ENCODE results near the gene RHOJ.

RHOJ gene

GRCh38 chr14:63283884-63284248, 79.6 kb downstream of the RHOJ start:
- DNase-seq (ENCODE audit: insufficient read length, low spot score), result no peak
- no peak for FAIRE-seq
- TF ChIP-seq PAX5 (IDR thresholded peaks at IDR 0.05; ENCODE audit: insufficient read depth, low read length, severe bottlenecking), result no peak
- TF ChIP-seq TAF1 (IDR thresholded peaks at IDR 0.05; ENCODE audit: low read depth, low read length), result no peak
- no peak for TF ChIP-seq POU2F2 (IDR thresholded peaks at IDR 0.05; ENCODE audit: low read depth, low read length)
- TF ChIP-seq POLR2A (IDR thresholded peaks at IDR 0.05; ENCODE audit: low read depth, low read length), result no peak
- no peak for TF ChIP-seq POLR2AphosphoS5 (IDR thresholded peaks at IDR 0.05; ENCODE audit: low read depth, low read length)
- no peak for TF ChIP-seq SPI1 (IDR thresholded peaks at IDR 0.05; ENCODE audit: low read depth, low read length)

- FAIRE-seq (no peak), DNase-seq (ENCODE audit: insufficient read length, low spot score) (no peak)
- TF ChIP-seq PAX5 (IDR thresholded peaks at IDR 0.05; ENCODE audit: insufficient read depth, low read length, severe bottlenecking) (no peak), POU2F2 (IDR thresholded peaks at IDR 0.05; ENCODE audit: low read depth, low read length) (no peak)
These were observed 81.8 kb downstream of the RHOJ start for GRCh38 chr14:63286071-63286470.

- FAIRE-seq (no peak), DNase-seq (ENCODE audit: insufficient read length, low spot score) (no peak)
- TF ChIP-seq SPI1 (IDR thresholded peaks at IDR 0.05; ENCODE audit: low read depth, low read length) (no peak), PAX5 (IDR thresholded peaks at IDR 0.05; ENCODE audit: insufficient read depth, low read length, severe bottlenecking) (no peak), POLR2AphosphoS5 (IDR thresholded peaks at IDR 0.05; ENCODE audit: low read depth, low read length) (no peak)
These were observed 83.6 kb downstream of the RHOJ start for GRCh38 chr14:63287666-63288483.

- TF ChIP-seq PAX5 (IDR thresholded peaks at IDR 0.05; ENCODE audit: insufficient read depth, low read length, severe bottlenecking) (no peak), SPI1 (IDR thresholded peaks at IDR 0.05; ENCODE audit: low read depth, low read length) (no peak), TAF1 (IDR thresholded peaks at IDR 0.05; ENCODE audit: low read depth, low read length) (no peak), POLR2A (IDR thresholded peaks at IDR 0.05; ENCODE audit: low read depth, low read length) (no peak), POU2F2 (IDR thresholded peaks at IDR 0.05; ENCODE audit: low read depth, low read length) (no peak), POLR2AphosphoS5 (IDR thresholded peaks at IDR 0.05; ENCODE audit: low read depth, low read length) (no peak)
- no peak for DNase-seq (ENCODE audit: insufficient read length, low spot score)
- FAIRE-seq, result no peak
These were observed 84.6 kb downstream of the RHOJ start for GRCh38 chr14:63288853-63289252.

GRCh38 chr14:63290741-63291430, 86.6 kb downstream of the RHOJ start:
- DNase-seq (ENCODE audit: insufficient read length, low spot score) (no peak), FAIRE-seq (no peak)
- TF ChIP-seq SPI1 (IDR thresholded peaks at IDR 0.05; ENCODE audit: low read depth, low read length) (no peak), PAX5 (IDR thresholded peaks at IDR 0.05; ENCODE audit: insufficient read depth, low read length, severe bottlenecking) (no peak), TAF1 (IDR thresholded peaks at IDR 0.05; ENCODE audit: low read depth, low read length) (no peak), POLR2A (IDR thresholded peaks at IDR 0.05; ENCODE audit: low read depth, low read length) (no peak)

GRCh38 chr14:63292805-63293204, 88.6 kb downstream of the RHOJ start:
- no peak for FAIRE-seq

GRCh38 chr14:63295231-63295685, 91.0 kb downstream of the RHOJ start:
- no peak for TF ChIP-seq PAX5 (IDR thresholded peaks at IDR 0.05; ENCODE audit: insufficient read depth, low read length, severe bottlenecking)
- no peak for TF ChIP-seq POLR2AphosphoS5 (IDR thresholded peaks at IDR 0.05; ENCODE audit: low read depth, low read length)
- TF ChIP-seq TAF1 (IDR thresholded peaks at IDR 0.05; ENCODE audit: low read depth, low read length), result no peak
- TF ChIP-seq POU2F2 (IDR thresholded peaks at IDR 0.05; ENCODE audit: low read depth, low read length), result no peak
- TF ChIP-seq POLR2A (IDR thresholded peaks at IDR 0.05; ENCODE audit: low read depth, low read length), result no peak
- no peak for TF ChIP-seq SPI1 (IDR thresholded peaks at IDR 0.05; ENCODE audit: low read depth, low read length)
- FAIRE-seq (no peak), DNase-seq (ENCODE audit: insufficient read length, low spot score) (no peak)

More at GRCh38 chr14:63292805-63293204, 88.6 kb downstream of the RHOJ start:
- DNase-seq (ENCODE audit: insufficient read length, low spot score), result no peak
- TF ChIP-seq SPI1 (IDR thresholded peaks at IDR 0.05; ENCODE audit: low read depth, low read length) (no peak), POLR2A (IDR thresholded peaks at IDR 0.05; ENCODE audit: low read depth, low read length) (no peak), TAF1 (IDR thresholded peaks at IDR 0.05; ENCODE audit: low read depth, low read length) (no peak), PAX5 (IDR thresholded peaks at IDR 0.05; ENCODE audit: insufficient read depth, low read length, severe bottlenecking) (no peak), POU2F2 (IDR thresholded peaks at IDR 0.05; ENCODE audit: low read depth, low read length) (no peak), POLR2AphosphoS5 (IDR thresholded peaks at IDR 0.05; ENCODE audit: low read depth, low read length) (no peak)

GRCh38 chr14:63296060-63296563, 91.9 kb downstream of the RHOJ start:
- FAIRE-seq (no peak), DNase-seq (ENCODE audit: insufficient read length, low spot score) (no peak)
- TF ChIP-seq SPI1 (IDR thresholded peaks at IDR 0.05; ENCODE audit: low read depth, low read length), result no peak
- no peak for TF ChIP-seq POLR2AphosphoS5 (IDR thresholded peaks at IDR 0.05; ENCODE audit: low read depth, low read length)
- TF ChIP-seq POU2F2 (IDR thresholded peaks at IDR 0.05; ENCODE audit: low read depth, low read length), result no peak
- TF ChIP-seq POLR2A (IDR thresholded peaks at IDR 0.05; ENCODE audit: low read depth, low read length), result no peak
- TF ChIP-seq TAF1 (IDR thresholded peaks at IDR 0.05; ENCODE audit: low read depth, low read length), result no peak
- no peak for TF ChIP-seq PAX5 (IDR thresholded peaks at IDR 0.05; ENCODE audit: insufficient read depth, low read length, severe bottlenecking)

GRCh38 chr14:63297372-63298063, 93.3 kb downstream of the RHOJ start:
- DNase-seq (ENCODE audit: insufficient read length, low spot score), result no peak
- FAIRE-seq, result no peak
- TF ChIP-seq TAF1 (IDR thresholded peaks at IDR 0.05; ENCODE audit: low read depth, low read length), result no peak
- no peak for TF ChIP-seq POU2F2 (IDR thresholded peaks at IDR 0.05; ENCODE audit: low read depth, low read length)
- TF ChIP-seq POLR2A (IDR thresholded peaks at IDR 0.05; ENCODE audit: low read depth, low read length), result no peak
- TF ChIP-seq SPI1 (IDR thresholded peaks at IDR 0.05; ENCODE audit: low read depth, low read length), result no peak

Data from GM12891 (cell line).